GM12801 (cell line): ENCODE measurements around the gene IFNK.

Experiments used
- TF ChIP-seq, protein P1 (sequence below): IDR thresholded peaks from one replicate; pipeline ENCODE4 v1.5.1; 2011; ENCODE audit warnings: control low read depth; ENCODE audit not compliant: insufficient read length; ENCODE audit errors: extremely low read depth

The IFNK gene

DNA sequence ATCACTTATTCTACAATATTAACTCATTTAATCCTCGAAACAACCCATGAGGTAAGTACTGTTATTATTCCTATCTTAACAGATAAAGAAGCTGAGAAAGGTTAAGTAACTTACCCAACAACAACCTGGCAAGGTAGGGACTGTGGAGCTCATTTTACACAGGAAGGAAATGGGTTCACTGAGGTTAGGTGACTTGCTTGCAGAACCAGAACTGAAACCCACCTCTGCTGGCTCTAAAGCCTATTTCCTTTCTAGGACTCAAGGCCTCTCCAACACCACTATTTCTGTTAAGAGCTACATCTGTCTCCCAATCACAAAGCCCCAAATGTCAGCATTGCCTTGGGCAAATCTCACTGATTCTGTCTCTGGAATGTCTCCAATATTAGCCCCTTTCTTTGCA is 38.9 kb upstream of the IFNK start:
- TF ChIP-seq, protein P1, sequence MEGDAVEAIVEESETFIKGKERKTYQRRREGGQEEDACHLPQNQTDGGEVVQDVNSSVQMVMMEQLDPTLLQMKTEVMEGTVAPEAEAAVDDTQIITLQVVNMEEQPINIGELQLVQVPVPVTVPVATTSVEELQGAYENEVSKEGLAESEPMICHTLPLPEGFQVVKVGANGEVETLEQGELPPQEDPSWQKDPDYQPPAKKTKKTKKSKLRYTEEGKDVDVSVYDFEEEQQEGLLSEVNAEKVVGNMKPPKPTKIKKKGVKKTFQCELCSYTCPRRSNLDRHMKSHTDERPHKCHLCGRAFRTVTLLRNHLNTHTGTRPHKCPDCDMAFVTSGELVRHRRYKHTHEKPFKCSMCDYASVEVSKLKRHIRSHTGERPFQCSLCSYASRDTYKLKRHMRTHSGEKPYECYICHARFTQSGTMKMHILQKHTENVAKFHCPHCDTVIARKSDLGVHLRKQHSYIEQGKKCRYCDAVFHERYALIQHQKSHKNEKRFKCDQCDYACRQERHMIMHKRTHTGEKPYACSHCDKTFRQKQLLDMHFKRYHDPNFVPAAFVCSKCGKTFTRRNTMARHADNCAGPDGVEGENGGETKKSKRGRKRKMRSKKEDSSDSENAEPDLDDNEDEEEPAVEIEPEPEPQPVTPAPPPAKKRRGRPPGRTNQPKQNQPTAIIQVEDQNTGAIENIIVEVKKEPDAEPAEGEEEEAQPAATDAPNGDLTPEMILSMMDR: no peak

GRCh38 chr9:27487128-27487640 is 36.9 kb upstream of the IFNK start:
- TF ChIP-seq, protein P1: no peak

- TF ChIP-seq, protein P1: no peak
Measured at GRCh38 chr9:27487927-27488326, 36.2 kb upstream of the IFNK start.

DNA sequence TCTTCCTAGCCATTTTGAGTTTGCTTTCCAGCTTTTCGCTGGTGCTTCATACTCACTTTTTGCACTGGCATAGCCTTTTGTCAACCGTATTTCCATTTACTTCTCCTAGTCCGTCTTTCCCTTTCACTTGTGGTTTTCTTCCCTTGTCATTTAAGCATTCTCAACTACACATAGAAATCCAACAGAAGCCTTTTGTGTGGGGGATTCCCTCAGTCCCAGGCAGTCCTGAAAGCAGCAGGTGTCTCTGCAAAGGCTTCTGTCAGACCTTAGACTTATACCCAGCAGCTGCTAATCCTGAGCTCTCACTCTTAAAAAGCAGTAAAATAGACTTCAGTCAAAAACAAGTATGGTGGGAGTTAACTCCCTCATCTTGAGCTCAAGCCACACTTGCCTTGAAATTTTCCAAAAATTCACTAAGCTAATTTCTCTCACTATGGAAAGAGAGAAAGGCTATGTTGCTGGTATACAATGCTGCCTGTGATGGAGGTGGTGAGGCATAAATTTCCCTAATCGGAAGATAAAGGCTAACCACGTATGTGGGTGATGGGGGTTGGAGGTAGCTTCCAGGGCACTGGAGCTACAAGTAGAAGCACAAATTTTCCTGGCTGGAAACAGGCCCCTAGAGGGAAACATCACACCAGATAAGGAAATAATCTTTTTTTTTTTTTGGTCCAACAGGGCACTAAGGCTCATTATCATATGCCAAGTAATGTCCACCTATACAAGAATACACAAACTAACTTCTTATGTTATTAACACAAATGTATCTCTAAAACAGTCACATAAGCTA is 34.8 kb upstream of the IFNK start:
- TF ChIP-seq, protein P1: no peak

GRCh38 chr9:27491154-27491553 is 32.9 kb upstream of the IFNK start:
- TF ChIP-seq, protein P1: no peak

- TF ChIP-seq, protein P1: no peak
Measured at GRCh38 chr9:27495480-27496134, 28.5 kb upstream of the IFNK start.

- TF ChIP-seq, protein P1: no peak
Measured at GRCh38 chr9:27496135-27496504, 28.0 kb upstream of the IFNK start.
